ENCODE data around the gene RECQL5. TPM values are rescaled to one million over a fixed set of nuclear protein-coding genes. Genes with fewer than 3 reads are reported as not detected.

RECQL5 gene
- total RNA-seq, 1 donor from 2014 or later, result 44.0 TPM

DNA sequence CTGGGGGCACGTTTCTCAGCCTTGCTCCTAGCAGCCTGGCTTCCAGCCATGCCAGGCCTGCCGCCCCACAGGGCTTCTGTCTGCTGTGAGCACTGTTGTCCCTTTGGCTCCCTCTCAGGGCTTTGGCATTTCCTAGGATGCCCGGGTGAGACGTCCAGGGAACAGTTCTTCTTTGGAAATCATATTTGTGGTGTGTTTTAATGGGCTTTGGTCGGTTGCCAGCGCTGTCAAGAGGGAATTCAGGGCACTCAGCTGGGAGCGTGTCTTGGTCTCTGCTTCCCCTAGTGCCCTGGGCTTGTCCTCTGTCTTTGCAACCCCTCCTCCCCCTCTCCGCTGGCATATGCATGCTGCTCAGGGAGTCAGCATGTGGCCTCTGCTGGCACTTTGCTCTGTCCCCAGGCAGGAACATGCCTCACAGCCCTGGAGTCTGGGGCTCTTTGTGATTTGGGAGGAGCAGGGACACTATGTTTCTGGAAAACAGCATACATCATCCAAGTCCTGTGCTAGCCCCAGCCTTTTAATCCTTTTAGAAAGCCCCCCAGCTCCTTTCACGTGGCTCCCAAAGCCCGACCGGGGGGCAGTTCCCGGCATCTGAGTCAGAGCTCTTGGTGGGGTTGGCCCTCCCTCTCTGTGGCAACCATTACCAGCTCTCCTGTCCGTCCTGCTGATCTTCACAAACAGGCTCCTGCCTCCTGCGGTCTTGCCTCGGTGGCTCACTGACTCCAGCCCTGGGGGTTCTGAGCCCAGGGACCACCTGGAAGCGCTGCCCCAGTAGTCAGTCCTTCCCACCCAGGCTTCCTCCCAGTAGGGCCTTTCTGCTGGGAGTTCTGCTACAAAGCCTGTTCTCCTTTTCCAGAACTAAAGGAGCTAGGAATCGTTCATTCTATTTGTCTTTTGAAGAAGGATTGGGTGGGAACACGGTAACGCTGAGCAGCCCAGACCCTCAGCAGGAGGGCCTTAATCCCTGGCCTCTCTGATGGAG lies 26.8 kb upstream of the RECQL5 start:
- Histone ChIP-seq H3K4me1 (peaks cover 89% of the 10 kb centered on the region), H3K27me3 (no peaks in the 10 kb centered on the region), H3K4me3 (no peak overlapping the region), H3K36me3 (peaks cover 0 to 5% of the 10 kb centered on the region in 2 donors), H3K27ac (peak overlapping the region; percentile 69), H3K9me3 (no peaks in the 10 kb centered on the region)
- peak; percentile 64 to 75 for TF ChIP-seq POLR2AphosphoS5 (IDR thresholded peaks at IDR 0.05; ENCODE audit: insufficient read depth in 1 of 2, low read depth in 1 of 2)
- TF ChIP-seq, protein P1, sequence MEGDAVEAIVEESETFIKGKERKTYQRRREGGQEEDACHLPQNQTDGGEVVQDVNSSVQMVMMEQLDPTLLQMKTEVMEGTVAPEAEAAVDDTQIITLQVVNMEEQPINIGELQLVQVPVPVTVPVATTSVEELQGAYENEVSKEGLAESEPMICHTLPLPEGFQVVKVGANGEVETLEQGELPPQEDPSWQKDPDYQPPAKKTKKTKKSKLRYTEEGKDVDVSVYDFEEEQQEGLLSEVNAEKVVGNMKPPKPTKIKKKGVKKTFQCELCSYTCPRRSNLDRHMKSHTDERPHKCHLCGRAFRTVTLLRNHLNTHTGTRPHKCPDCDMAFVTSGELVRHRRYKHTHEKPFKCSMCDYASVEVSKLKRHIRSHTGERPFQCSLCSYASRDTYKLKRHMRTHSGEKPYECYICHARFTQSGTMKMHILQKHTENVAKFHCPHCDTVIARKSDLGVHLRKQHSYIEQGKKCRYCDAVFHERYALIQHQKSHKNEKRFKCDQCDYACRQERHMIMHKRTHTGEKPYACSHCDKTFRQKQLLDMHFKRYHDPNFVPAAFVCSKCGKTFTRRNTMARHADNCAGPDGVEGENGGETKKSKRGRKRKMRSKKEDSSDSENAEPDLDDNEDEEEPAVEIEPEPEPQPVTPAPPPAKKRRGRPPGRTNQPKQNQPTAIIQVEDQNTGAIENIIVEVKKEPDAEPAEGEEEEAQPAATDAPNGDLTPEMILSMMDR (IDR thresholded peaks at IDR 0.05), result no peak
- intact Hi-C loops (cut with DNase I), result no loop called here
- DNase-seq (ENCODE audit: extremely low spot score in 2 of 2), result peak in 1 of 2 donors; percentile 92

DNA sequence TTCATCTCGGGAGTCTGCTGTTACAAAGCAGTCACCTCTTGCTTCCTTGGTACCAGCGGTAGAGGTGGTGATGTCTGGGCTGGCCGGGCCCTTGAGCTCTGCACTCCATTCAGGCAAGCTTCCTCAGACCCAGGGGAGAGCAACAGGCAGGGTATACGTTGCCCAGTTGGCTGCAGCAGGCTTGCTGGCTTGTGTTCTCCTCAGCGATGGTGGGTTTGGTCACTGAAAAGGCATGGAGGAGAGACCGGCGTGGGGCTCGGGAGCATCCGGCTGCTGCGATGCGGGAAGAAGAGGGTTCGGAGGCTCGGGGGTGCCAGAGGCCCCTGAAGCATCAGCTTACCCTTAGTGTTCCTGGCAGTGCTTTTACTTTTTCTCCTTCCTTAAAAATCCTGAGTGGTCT lies 26.0 kb upstream of the RECQL5 start:
- no peak for DNase-seq (ENCODE audit: extremely low spot score in 2 of 2)

DNA sequence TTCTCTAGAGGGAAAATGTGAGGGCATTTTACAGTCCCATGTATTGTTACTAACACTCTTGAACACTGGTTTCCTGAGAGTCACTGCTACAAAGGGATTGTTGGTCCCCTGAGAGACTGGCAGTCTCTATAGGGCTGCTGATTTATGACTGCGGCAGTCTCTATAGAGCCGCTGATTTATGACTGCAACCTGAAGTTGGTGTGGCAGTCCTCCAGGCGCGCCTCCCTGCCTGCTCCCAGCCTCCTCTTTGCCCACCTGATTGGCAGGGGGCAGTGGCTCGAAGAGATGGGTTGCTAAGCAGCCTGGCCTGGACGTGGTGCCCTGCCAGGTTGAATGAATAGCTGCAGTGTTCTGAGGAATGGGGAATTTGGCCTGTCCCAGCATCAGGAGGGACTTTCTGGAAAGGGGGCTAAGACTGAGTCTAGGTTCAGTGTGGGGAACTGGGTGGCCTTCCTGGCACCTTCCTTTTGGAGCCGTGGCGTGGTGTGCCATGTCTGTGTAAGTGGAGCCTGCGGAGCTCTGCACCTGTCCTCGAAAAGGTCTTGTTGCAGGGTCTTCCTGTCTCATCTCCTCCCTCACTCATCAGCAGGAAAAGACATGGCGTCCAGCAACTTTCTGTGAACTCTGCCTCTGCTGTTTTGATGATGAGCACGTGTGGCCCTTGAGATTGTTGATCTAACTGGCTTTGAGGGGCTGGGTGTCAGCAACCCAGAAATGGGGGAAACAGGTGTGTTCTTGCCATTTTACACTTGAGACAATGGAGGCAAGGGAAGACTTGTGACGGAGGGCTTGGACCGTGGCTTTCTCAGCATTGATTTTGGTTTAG lies 25.1 kb upstream of the RECQL5 start:
- Histone ChIP-seq H3K27ac (peak overlapping the region; percentile 72), H3K4me1 (peaks cover 89% of the 10 kb centered on the region), H3K9me3 (no peaks in the 10 kb centered on the region), H3K36me3 (peaks cover 0 to 5% of the 10 kb centered on the region in 2 donors), H3K27me3 (no peaks in the 10 kb centered on the region), H3K4me3 (no peak overlapping the region)
- no peak for TF ChIP-seq POLR2A (IDR thresholded peaks at IDR 0.05)
- no peak for TF ChIP-seq POLR2AphosphoS5 (IDR thresholded peaks at IDR 0.05; ENCODE audit: insufficient read depth in 1 of 2, low read depth in 1 of 2)
- TF ChIP-seq, protein P1 (IDR thresholded peaks at IDR 0.05), result no peak
- peak in 1 of 2 donors; percentile 82 for DNase-seq (ENCODE audit: extremely low spot score in 2 of 2)
- intact Hi-C loops (cut with DNase I), result loop anchor here (1.0 kb wide), 1 partner anchor 49 kb away; no protein-coding TSS in a partner anchor

More for the DNA sequence above, 26.0 kb upstream of the RECQL5 start:
- TF ChIP-seq POLR2A (IDR thresholded peaks at IDR 0.05) (no peak), POLR2AphosphoS5 (IDR thresholded peaks at IDR 0.05; ENCODE audit: insufficient read depth in 1 of 2, low read depth in 1 of 2) (no peak)
- TF ChIP-seq, protein P1 (IDR thresholded peaks at IDR 0.05), result no peak
- H3K9me3 ChIP-seq, result no peaks in the 10 kb centered on the region
- peak overlapping the region; percentile 63 for H3K27ac ChIP-seq
- H3K4me1 ChIP-seq, result peaks cover 89% of the 10 kb centered on the region
- intact Hi-C loops (cut with DNase I), result loop anchor here (1.0 kb wide), 1 partner anchor 48 kb away; no protein-coding TSS in a partner anchor
- no peaks in the 10 kb centered on the region for H3K27me3 ChIP-seq
- H3K36me3 ChIP-seq, result peaks cover 0 to 5% of the 10 kb centered on the region in 2 donors
- H3K4me3 ChIP-seq, result no peak overlapping the region

DNA sequence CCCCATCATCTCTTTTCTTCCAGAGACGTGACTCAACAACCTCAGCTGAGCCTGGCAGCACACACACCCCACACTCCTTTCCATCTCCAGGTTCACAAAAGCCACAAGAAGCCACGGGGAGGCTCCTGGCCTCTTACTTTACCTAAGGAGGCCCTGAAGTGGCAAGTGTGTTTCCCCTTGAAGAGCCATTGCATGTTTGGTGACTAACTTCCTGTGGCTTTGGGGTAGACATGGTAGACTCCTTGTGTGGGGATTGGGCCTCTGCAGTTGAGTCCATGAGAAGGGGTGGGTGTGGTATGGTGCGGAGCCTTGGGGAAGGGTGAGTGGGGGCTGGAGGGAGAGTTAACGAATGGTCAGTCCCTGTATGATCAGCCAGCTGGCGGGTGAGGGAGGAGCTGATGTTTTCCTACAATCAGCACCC lies 24.4 kb upstream of the RECQL5 start:
- Histone ChIP-seq H3K4me1 (peaks cover 91% of the 10 kb centered on the region), H3K4me3 (no peak overlapping the region), H3K27ac (peak overlapping the region; percentile 72), H3K36me3 (peaks cover 0 to 5% of the 10 kb centered on the region in 2 donors), H3K27me3 (no peaks in the 10 kb centered on the region), H3K9me3 (no peaks in the 10 kb centered on the region)
- no peak for DNase-seq (ENCODE audit: extremely low spot score in 2 of 2)
- intact Hi-C loops (cut with DNase I), result no loop called here
- no peak for TF ChIP-seq POLR2AphosphoS5 (IDR thresholded peaks at IDR 0.05; ENCODE audit: insufficient read depth in 1 of 2, low read depth in 1 of 2)
- no peak for TF ChIP-seq POLR2A (IDR thresholded peaks at IDR 0.05)
- TF ChIP-seq, protein P1 (IDR thresholded peaks at IDR 0.05), result no peak

Data from vagina (tissue), 2 donors.